Thyroid gland (tissue), 4 donors: ENCODE data around the gene WNT9B.

ENCODE experiments used
- POLR2A ChIP-seq, 2 donors: fragments of 450-650 bp; IDR thresholded peaks; one replicate each; pipeline ENCODE4 v1.6.1; 2017; ENCODE audit warnings: antibody characterized with exemption in 2 of 2, mild to moderate bottlenecking in 2 of 2, moderate library complexity in 1 of 2
- TF ChIP-seq, protein P1 (sequence below), 6 experiments: fragments of 200-600 bp in 3 of 6; fragments of 450-650 bp in 3 of 6; sonication (generic) in 3 of 6; IDR thresholded peaks; one replicate each; pipeline ENCODE4 v1.5.1; 2016 to 2019; ENCODE audit warnings: antibody characterized with exemption in 6 of 6, mild to moderate bottlenecking in 2 of 6, inconsistent platforms in 1 of 6, moderate library complexity in 1 of 6

DNA sequence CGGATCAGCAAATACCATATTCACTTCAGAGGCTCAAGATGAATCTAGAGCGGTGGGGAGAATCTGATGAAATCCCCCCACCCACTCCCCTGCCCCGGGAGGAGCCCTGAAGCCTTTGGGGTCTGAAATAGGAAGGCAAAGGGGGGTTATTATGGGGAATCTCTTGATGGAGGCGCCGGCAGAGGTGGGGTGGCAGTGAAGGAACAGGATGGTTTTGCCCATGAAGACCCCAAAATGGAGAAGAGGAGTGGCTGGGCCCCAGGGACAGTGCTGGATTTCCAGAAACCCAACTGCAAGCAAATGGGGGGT lies 33.5 kb upstream of the WNT9B start:
- no peak for TF ChIP-seq POLR2A (IDR thresholded peaks at IDR 0.05)
- TF ChIP-seq, protein P1, sequence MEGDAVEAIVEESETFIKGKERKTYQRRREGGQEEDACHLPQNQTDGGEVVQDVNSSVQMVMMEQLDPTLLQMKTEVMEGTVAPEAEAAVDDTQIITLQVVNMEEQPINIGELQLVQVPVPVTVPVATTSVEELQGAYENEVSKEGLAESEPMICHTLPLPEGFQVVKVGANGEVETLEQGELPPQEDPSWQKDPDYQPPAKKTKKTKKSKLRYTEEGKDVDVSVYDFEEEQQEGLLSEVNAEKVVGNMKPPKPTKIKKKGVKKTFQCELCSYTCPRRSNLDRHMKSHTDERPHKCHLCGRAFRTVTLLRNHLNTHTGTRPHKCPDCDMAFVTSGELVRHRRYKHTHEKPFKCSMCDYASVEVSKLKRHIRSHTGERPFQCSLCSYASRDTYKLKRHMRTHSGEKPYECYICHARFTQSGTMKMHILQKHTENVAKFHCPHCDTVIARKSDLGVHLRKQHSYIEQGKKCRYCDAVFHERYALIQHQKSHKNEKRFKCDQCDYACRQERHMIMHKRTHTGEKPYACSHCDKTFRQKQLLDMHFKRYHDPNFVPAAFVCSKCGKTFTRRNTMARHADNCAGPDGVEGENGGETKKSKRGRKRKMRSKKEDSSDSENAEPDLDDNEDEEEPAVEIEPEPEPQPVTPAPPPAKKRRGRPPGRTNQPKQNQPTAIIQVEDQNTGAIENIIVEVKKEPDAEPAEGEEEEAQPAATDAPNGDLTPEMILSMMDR (IDR thresholded peaks at IDR 0.05) = no peak
